Glutamatergic neuron (in vitro differentiated cells): Measurements from ENCODE around the gene MED14. TPM values are rescaled to one million over a fixed set of nuclear protein-coding genes. Genes with fewer than 3 reads are reported as not detected.
A peak's percentile ranks its signal among the peaks of the same experiment; 100 is the strongest.

Experiments used
- DNase-seq: peaks from one replicate; pipeline ENCODE4 v3.0.0; 2022
- H3K27ac Mint-ChIP-seq: one replicate; pipeline ENCODE4 v1.8.0; 2020; ENCODE audit warnings: mild to moderate bottlenecking, mixed read lengths, inconsistent platforms; ENCODE audit not compliant: unreplicated experiment
- H3K27me3 Mint-ChIP-seq: one replicate; pipeline ENCODE4 v1.8.0; 2020; ENCODE audit warnings: mild to moderate bottlenecking, moderate library complexity, mixed read lengths, inconsistent platforms; ENCODE audit not compliant: unreplicated experiment
- H3K36me3 Mint-ChIP-seq: one replicate; pipeline ENCODE4 v1.8.0; 2020; ENCODE audit warnings: mild to moderate bottlenecking, mixed read lengths, inconsistent platforms; ENCODE audit not compliant: unreplicated experiment
- H3K4me1 Mint-ChIP-seq: one replicate; pipeline ENCODE4 v1.8.0; 2020; ENCODE audit warnings: mild to moderate bottlenecking, low read depth, mixed read lengths, inconsistent platforms; ENCODE audit not compliant: unreplicated experiment
- H3K4me3 Mint-ChIP-seq: one replicate; pipeline ENCODE4 v1.8.0; 2020; ENCODE audit warnings: mild to moderate bottlenecking, mixed read lengths, inconsistent platforms; ENCODE audit not compliant: unreplicated experiment
- H3K9me3 Mint-ChIP-seq: one replicate; pipeline ENCODE4 v1.8.0; 2020; ENCODE audit warnings: mild to moderate bottlenecking, moderate library complexity, mixed read lengths, inconsistent platforms; ENCODE audit not compliant: unreplicated experiment
- total RNA-seq: library from RNA; stranded (reverse); fragmentation: NEBNext Ultra II Directional; extraction: Animal tissue kit (Norgen Biotek cat#: 25700); gene quantifications from one replicate; pipeline ENCODE4 v1.2.1, GENCODE V29; 2021; ENCODE audit not compliant: unreplicated experiment
- TF ChIP-seq, protein P1 (sequence below): fragments of 200-600 bp; sonication (generic); IDR thresholded peaks from one replicate; pipeline ENCODE4 v1.5.0; 2021; ENCODE audit not compliant: partially characterized antibody, unreplicated experiment

The MED14 gene
- total RNA-seq, 1 donor from 2014 or later: 59.8 TPM

DNA sequence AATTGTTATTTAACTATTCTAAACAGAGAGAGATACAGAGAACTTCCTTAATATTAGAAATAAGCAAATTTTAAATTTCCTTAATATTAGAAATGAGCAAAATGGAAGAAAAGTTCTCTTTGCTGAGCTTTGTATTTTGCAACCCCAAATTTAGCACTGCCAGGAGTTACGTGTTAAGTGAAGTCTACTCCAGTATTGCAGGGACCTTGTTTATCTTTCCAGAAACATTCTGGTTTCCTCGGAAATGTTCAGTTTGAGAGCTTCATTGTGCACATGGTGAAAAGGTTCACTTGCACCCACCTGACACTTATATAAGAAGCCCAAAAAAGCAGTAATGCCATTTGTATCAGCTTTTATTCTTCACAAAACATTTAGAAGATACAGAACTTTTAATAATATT, 81.8 kb downstream of the MED14 start:
- DNase-seq: no peak

DNA sequence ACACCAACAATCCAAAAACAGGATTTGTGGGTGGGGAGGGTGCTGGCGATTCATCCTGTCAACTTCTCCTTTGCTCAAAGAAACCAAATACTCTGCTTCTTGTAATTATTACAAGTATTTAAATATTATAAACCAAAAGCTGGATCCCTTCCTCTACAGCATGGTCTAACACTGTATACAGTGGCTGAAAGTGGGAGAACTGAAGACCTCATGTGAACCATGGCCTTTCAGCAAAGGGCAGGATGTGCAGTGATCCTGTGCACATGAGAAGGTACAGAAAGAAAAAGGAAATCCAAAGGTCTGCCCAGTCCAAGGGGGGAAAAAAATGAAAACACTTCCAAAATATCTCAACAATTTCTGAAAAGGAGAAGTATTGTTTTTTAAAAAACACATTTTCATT, 82.7 kb downstream of the MED14 start:
- Mint-ChIP-seq H3K4me3 (no peak overlapping the region), H3K9me3 (peaks cover 2% of the 10 kb centered on the region), H3K36me3 (no peaks in the 10 kb centered on the region), H3K27me3 (peaks cover under 1% of the 10 kb centered on the region), H3K27ac (no peak overlapping the region), H3K4me1 (peaks cover 3% of the 10 kb centered on the region)
- TF ChIP-seq, protein P1, sequence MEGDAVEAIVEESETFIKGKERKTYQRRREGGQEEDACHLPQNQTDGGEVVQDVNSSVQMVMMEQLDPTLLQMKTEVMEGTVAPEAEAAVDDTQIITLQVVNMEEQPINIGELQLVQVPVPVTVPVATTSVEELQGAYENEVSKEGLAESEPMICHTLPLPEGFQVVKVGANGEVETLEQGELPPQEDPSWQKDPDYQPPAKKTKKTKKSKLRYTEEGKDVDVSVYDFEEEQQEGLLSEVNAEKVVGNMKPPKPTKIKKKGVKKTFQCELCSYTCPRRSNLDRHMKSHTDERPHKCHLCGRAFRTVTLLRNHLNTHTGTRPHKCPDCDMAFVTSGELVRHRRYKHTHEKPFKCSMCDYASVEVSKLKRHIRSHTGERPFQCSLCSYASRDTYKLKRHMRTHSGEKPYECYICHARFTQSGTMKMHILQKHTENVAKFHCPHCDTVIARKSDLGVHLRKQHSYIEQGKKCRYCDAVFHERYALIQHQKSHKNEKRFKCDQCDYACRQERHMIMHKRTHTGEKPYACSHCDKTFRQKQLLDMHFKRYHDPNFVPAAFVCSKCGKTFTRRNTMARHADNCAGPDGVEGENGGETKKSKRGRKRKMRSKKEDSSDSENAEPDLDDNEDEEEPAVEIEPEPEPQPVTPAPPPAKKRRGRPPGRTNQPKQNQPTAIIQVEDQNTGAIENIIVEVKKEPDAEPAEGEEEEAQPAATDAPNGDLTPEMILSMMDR: no peak
- no peak for DNase-seq

More for the DNA sequence above, 81.8 kb downstream of the MED14 start:
- Mint-ChIP-seq H3K9me3 (peaks cover 1% of the 10 kb centered on the region), H3K27ac (no peak overlapping the region), H3K36me3 (no peaks in the 10 kb centered on the region), H3K4me3 (no peak overlapping the region), H3K4me1 (peaks cover 3% of the 10 kb centered on the region), H3K27me3 (no peaks in the 10 kb centered on the region)
- TF ChIP-seq, protein P1: no peak

DNA sequence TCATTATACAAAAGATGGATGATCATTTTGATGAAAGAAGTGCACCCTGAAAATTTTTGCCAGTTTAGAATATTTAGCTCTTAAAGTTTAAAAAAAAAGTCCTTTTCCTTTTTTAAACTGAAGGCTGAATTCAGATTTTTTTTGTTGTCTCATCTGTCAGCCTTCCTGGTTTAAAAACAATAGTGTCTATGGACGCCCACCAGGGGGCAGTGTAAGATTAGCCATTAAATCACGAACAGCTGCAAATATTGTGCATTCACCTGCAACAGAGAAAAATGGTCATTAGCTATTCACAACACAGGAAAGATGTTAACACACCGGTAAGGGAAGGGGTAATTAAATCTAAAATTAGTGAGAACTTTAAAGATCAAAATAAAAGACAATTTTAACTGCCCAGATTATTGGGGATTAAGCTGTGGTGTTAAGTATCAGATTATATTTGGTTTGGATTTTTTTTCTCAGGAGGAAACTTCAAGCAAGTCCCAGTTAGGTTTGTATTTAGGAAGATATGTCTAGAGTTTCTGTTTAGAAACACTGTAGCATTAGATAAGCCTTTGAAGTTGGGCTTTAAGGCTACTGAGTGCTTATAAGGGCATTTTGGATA, 83.6 kb downstream of the MED14 start:
- DNase-seq: peak; percentile 52
- H3K27me3 Mint-ChIP-seq: peaks cover 4% of the 10 kb centered on the region
- no peaks in the 10 kb centered on the region for H3K36me3 Mint-ChIP-seq
- peaks cover 3% of the 10 kb centered on the region for H3K9me3 Mint-ChIP-seq
- H3K4me3 Mint-ChIP-seq: no peak overlapping the region
- H3K27ac Mint-ChIP-seq: no peak overlapping the region
- TF ChIP-seq, protein P1: peak; percentile 83
- peaks cover 3% of the 10 kb centered on the region for H3K4me1 Mint-ChIP-seq

DNA sequence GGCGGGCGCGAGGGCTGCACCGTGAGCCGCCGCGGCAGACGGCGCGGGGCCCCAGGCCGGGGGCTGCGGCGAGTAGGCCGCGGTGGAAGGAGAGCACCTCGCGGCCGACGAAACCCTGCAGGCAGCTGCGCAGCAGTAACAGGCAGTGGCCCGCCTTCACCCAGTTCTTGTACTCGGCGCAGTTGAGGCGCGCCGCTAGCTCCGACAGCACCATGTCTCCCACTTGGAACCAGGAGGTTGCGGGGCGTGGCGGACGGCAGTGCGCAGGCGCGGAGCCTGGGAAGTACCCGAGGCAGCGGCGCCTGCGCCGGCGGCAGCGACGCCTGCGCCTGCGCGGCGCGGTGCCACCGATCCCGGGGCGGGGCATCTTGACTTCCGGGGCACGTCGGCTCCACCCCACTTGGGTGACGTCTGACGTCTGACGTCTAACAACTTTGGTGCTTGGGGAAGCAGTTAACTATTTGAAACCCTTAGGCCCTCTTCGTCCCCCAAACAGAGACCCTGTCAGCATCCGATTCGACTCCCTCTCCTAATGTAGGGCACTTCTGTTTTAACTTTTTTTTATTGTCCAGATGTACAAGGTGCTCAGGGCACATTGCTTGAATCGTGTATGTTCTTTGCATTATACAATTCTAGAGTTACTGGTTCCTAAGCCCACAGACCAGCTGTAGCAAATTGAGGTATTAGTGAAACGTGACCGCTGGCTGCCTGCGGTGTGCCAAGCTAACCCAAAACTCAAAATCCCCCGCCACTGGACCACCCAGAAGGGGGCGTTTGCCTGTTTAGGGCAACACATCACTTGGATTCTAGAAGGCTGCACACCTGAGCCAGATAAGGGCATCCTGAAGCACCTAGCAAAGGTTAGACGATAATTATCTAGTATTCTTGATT, 87.8 kb downstream of the MED14 start, which contains the start of gene CXorf38:
Gene CXorf38 (minus strand): TSS at position 255 of the 891 bp plus-strand sequence. CDS start 41 bp downstream, at position 214.
- Mint-ChIP-seq H3K4me3 (peak within 1 kb of the TSS; percentile 95), H3K4me1 (peaks cover 6% of the 10 kb centered on the region), H3K9me3 (peaks cover 2% of the 10 kb centered on the region), H3K36me3 (no peaks in the 10 kb centered on the region), H3K27ac (peak within 1 kb of the TSS; percentile 73), H3K27me3 (peaks cover 6% of the 10 kb centered on the region)
- DNase-seq: peak; percentile 92
- TF ChIP-seq, protein P1: no peak
